HG03439 (cell line): ENCODE measurements around the gene SAMMSON.

Experiments used
- ATAC-seq: cut with Tn5 transposase; IDR thresholded peaks from one replicate; pipeline ENCODE4 v1.9.1; 2021; ENCODE audit warnings: mild to moderate bottlenecking, moderate library complexity; ENCODE audit not compliant: unreplicated experiment

The SAMMSON gene

GRCh38 chr3:70085613-70086012 lies 86.1 kb downstream of the SAMMSON start:
- no peak for ATAC-seq

- ATAC-seq: no peak
Measured at GRCh38 chr3:70086336-70086735, 86.8 kb downstream of the SAMMSON start.

- ATAC-seq: peak; percentile 59
Measured at GRCh38 chr3:70090322-70090913, 90.9 kb downstream of the SAMMSON start.

GRCh38 chr3:70094197-70094596 lies 94.7 kb downstream of the SAMMSON start:
- no peak for ATAC-seq

- no peak for ATAC-seq
Measured at GRCh38 chr3:70095260-70095659, 95.7 kb downstream of the SAMMSON start.

GRCh38 chr3:70096376-70097066 lies 97.0 kb downstream of the SAMMSON start:
- peak; percentile 98 for ATAC-seq

- no peak for ATAC-seq
Measured at GRCh38 chr3:70097084-70097483, 97.6 kb downstream of the SAMMSON start.

- peak; percentile 51 for ATAC-seq
Measured at GRCh38 chr3:70108072-70108471, 108.5 kb downstream of the SAMMSON start.

GRCh38 chr3:70108546-70108945 lies 109.0 kb downstream of the SAMMSON start:
- ATAC-seq: no peak

- ATAC-seq: no peak
Measured at GRCh38 chr3:70110066-70110465, 110.5 kb downstream of the SAMMSON start.

GRCh38 chr3:70111411-70111810 lies 111.9 kb downstream of the SAMMSON start:
- no peak for ATAC-seq

- no peak for ATAC-seq
Measured at GRCh38 chr3:70112751-70113150, 113.2 kb downstream of the SAMMSON start.

GRCh38 chr3:70114431-70114830 lies 114.9 kb downstream of the SAMMSON start:
- no peak for ATAC-seq

- ATAC-seq: no peak
Measured at GRCh38 chr3:70119879-70120278, 120.3 kb downstream of the SAMMSON start.
